ENCODE results near the gene DUOX2.
"Not testable (repeated sequence)": the region's sequence is repeated elsewhere in the genome, so short reads cannot be mapped to it uniquely, and the experiment has no call there.

The DUOX2 gene

DNA sequence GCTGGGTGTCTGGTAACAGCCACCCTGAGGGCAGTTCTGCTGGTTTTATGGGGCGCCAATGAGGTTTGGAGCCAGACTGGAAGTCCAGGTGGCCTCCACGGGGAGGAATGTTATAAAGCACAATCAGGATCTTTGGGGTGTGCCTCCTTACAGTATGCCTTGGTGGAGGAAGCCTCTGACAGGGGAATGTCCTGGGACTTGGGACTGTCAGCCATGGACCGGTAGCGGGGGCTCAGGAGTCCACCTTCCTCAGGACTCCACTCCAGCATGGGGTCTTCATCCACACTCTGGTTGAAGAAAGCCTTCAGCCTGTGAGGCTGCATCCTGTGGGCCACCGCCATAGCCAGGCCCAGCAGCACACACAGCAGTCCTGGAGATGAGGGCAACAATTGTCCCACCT, 5.0 kb upstream of the DUOX2 start:
- no peak for DNase-seq

DNA sequence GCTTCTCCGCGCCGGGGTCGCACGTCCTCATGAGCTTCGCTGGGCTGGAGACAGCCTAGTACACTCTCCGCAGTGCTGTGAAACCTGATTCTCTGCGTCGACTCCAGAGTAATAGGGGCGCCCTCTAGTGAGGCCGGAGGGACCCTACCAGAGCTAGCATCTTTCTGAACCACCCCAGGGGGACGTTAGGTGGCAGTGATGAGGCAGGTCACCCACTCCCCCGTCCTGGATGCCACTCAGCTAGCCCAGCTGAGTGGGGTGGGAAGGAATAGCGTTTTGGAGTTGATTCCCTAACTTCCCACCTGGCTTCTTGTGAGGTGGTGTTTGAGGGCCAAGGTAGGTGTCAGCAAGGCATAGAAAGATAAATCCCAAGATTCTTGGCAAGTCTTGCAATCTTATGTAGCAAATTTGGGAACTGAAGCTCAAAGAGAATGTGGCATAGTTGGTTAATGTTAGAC, 4.2 kb upstream of the DUOX2 start:
- DNase-seq, result peak; percentile 89 to 94 (median 92)

DNA sequence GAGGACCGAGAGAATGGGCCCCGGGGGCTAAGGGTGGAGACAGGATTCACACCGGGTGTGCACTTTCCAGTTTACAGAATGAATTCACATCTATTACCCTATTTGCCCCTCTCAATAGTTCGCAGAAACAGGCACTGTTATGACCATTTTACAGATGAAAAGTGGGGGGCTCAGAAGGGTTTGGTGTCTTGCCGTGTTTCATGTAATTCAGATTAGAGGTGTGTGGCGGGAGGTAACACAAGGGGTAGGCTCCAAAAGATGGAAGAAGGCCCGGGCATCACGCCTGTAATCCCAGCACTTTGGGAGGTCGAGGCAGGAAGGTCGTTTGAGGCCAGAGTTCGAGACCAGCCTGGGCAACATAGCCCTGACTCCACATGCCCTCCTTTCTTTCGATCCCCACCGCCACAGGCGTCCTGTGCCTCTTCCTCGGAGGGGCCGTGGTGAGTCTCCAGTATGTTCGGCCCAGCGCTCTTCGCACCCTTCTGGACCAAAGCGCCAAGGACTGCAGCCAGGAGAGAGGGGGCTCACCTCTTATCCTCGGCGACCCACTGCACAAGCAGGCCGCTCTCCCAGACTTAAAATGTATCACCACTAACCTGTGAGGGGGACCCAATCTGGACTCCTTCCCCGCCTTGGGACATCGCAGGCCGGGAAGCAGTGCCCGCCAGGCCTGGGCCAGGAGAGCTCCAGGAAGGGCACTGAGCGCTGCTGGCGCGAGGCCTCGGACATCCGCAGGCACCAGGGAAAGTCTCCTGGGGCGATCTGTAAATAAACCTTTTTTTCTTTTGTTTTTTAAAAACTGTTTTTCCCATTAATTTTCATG, 3.5 kb upstream of the DUOX2 start:
- DNase-seq, result no peak

DNA sequence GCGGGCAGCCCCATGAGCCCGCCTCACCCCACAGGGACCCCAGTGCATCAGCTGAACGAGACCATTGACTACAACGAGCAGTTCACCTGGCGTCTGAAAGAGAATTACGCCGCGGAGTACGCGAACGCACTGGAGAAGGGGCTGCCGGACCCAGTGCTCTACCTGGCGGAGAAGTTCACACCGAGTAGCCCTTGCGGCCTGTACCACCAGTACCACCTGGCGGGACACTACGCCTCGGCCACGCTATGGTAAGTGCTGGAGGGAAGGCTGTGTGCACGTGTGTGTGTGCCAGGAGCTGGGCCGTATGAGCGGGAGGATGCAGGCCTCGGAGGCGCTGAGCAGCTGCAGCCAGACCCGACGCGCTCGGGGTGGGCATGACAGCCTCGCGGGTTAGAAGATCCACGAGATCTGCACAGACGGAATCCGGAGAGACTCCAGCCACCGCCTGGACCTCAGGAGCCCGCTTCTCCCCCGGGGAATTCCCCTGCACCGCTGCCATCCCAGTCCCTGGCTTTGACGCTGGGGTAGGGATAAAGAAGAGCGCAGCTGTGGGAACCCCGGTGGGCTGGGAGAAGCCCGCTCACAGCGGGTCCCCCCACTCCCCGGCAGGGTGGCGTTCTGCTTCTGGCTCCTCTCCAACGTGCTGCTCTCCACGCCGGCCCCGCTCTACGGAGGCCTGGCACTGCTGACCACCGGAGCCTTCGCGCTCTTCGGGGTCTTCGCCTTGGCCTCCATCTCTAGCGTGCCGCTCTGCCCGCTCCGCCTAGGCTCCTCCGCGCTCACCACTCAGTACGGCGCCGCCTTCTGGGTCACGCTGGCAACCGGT, 2.7 kb upstream of the DUOX2 start:
- DNase-seq, result no peak

DNA sequence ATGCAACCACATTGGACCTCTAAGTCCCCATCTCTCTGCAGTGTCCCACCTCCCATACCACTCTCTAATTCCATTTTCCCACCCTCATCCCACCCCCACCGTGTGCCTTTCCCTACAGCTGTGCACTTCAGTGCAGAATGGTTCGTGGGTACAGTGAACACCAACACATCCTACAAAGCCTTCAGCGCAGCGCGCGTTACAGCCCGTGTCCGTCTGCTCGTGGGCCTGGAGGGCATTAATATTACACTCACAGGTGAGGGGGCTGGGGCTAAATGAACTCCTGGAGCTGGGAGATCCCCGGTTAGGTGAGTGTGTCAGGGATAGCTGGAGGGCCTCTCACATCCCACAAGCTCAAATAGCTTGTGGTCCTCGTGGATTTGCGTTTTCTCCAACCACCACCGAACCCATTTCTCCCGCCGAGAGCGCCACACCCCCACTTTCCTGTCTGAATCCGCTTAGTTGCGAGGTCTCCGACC, 2.1 kb upstream of the DUOX2 start:
- no peak for DNase-seq

DNA sequence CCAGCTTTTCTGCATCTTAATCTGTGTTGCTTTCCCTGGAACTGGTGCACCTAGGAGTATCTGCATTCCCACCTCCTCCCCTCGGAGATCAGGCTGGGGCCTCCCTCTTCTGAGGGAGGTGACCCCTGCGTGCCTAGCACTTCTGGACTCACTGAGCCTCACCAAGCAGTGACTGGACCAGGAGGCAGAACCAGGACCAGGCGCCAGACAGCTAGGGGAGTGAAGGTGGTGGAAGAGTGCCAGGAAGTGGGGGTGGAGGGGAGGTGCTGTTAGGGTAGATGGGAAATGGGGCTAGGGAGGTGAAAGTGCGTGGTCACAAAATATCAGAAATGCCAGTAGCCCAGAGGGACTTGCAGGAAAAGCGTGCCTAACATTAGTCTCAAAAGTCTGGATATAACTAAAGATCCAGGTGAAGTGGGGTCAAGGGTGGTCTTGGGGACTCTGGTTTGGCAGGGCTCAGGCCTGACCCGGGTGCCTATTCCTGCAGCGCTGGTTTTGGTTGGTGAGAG, 1.4 kb upstream of the DUOX2 start:
- DNase-seq, result no peak

DNA sequence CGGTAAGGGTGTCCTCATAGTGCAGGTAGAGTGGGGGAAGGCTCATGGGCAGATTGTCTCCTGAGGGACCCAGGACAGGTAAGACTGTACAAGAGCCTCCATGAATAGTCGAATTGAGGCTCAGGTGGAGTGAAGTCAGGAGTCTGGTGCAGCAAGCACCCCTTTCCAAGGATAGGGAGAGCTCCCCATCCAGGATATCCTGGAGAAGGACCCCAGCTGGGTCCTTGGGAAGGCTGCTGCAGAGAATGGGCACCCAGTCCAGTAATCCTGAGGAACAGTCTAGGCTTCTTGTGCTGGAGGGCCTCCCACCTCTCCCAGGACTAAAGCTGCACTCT, 746 bp upstream of the DUOX2 start:
- DNase-seq, result no peak

DNA sequence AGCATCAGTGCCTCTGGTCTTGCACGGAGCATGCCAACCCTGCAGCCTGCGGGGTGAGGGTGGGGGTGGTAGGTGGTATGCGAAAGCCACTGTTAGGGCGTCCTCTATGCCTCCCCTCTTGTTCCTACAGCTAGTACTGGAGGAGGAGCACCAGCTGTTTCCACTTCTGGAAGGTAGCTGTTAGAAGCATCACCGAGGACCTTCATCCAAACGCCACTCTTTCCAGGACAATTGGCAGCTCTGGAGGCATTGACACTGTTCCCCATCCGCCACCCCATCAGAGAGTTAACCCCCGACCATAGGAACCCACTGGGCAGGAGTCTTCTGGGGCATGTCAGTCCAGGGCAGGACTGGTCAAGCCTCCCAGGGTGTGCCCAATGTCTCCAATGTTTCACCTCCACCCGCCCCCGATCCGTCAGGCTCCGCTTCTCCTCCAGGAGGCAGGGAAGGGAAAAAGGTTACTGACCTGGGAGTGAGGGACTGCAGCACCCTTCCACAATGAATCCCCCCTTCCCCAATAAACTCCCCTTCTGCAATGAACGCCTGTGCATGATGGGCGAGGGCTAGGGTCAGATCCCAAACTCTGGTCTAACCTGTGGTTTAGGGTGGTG, 487 bp downstream of the DUOX2 start:
- DNase-seq, result no peak

DNA sequence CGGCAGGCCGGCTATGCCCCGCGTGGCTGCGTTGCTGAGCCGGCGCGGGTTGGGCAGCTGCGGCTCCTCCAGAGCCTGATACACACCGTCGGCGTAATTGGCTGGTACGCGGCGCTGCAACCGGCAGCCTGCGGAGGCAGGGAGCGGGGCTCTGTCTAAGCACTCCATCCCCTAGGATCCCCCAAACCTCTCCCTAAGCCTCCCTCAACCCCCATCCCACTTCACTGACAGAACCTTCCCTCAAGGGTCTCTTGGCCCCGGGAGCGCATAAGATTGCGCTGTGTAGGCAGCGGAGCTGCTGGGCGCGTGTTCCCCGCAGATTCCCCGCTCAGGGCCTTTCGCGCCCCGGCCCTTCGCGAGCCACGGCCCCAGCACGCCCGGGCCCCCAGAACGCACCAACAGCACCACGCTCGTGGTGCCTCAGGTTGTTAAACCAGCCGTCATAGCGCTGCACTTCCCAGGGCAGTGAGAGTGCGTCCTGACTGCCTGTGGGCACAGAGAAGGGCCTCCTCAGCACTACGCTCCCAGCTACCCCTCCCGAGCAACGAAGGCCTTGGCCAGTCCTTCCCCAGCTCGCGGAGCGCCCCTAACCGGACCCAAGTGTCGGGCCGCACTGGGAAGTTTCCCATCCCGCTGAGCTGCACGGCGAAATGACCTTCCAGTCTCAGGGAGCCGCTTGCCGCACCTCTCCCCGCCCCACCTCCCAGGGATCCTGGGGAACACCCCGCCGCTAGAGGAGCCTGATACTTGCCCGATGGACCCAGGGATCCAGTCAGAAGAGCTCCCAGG, 1.2 kb downstream of the DUOX2 start:
- no peak for DNase-seq

DNA sequence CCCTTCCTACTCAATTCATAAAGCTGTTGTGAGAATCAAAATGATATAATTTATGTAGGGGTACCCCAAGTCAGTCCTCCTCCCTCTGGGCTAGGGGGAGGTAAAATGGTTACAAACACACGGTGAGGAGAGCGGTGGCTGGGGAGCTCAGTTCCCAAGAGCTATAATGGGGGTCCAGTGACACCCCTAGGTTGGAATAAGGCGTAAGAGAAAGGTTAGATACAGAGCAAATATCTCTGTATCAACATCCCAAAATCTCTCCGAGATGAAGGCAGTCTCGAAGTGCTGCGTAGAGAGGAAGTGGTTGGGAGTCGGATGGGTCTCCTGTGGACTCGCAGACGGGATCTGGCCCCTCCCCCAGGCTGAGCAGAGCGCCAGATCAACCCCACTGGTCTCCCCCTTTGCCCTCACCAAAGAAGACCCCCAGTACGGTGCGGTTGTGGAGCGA, 1.8 kb downstream of the DUOX2 start:
- no peak for DNase-seq

DNA sequence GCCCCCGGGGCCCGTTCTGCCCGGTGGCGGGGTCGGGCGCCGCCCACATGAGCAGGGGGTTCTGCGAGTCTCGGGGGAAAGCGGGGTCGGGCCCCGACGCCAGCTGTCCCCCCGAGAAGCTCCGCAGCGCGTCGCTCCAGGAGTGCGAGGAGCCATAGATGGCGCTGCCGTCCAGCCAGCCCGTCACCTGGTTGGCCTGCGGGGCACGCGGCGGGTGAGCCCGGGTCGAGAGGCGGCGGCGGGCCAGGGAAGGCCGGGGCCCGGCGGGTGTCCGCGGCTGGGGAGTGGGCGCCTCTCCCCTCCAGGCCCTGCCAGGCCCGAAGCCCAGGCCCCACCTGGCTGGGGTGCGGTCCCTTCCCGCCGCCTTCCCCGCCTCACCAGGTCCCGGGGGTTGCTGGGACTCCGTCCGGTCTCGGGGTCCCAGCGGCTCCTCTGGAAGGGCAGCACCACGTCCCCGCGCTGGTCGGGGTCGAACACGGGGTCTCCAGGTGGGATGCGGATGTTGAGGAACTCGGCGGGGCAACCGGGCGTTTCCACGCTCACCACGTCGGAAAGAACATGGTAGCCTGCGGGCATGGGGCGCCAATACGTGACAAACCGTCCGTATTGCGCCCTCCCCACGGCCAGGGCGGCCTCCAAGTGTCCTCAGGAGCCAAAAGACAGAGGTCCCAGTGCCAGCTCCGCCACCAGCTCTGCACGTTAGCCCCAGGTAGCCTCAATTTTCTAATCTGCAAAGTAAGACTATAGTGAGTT, 2.4 kb downstream of the DUOX2 start:
- DNase-seq, result no peak

DNA sequence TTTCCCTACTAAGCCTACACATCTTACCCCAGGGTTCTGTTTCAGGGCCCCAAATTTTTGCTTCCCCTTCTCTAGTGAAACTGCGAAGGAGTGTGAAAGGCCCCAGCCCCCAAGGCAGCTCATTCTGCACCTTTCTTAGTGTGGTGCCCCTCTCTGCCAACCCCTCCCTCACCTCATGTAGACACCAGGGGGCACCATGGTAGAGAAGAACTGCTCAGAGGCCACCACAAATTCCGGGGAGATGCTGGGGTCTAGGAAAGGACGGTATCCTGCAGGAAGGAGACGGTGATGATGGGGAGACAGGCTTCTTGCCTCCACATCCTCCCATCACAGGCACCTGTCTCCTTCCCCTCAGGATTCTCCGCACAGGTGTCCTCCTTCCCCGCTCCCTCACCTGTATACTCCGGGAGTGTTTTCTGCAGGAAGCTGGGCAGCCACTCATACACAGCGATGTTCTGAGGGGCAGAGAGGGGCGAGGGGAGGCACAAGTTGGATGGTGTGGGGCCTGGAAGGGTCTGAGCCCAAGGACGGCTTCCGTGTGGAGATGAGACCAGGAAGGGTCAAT, 3.6 kb downstream of the DUOX2 start:
- DNase-seq, result no peak

DNA sequence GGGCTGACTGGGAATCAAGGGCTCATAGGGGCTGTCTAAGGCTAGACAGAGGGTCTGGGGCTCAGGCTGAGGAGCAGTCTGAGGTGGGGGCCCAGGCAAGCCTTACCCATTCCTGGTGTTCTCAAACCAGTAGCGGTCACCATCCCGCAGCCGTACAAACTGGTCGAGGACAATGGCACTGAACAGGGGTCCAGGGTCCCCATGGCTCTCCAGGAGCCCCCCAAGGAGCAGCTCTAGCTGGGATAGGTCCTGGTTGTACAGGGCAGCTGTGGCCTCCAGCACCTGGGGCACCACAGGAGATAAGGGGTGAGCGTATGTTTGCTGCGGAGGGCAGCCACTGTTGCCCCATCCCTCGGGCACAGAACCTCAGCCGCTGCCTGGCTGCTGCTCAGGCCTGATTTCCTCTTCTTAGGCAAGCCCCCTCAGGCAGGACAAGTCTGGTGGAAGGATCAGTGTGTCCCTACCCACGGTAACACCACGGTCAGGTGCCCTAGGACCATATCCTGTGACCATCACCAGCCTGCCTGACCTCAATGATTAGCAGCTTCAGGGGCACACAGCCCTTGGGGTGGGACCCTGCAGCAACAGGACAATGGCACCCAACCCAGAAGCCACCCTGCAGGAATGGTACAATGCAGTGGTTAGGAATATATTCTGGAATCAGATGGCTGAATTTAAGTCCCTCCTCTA, 5.9 kb downstream of the DUOX2 start:
- no peak for DNase-seq

DNA sequence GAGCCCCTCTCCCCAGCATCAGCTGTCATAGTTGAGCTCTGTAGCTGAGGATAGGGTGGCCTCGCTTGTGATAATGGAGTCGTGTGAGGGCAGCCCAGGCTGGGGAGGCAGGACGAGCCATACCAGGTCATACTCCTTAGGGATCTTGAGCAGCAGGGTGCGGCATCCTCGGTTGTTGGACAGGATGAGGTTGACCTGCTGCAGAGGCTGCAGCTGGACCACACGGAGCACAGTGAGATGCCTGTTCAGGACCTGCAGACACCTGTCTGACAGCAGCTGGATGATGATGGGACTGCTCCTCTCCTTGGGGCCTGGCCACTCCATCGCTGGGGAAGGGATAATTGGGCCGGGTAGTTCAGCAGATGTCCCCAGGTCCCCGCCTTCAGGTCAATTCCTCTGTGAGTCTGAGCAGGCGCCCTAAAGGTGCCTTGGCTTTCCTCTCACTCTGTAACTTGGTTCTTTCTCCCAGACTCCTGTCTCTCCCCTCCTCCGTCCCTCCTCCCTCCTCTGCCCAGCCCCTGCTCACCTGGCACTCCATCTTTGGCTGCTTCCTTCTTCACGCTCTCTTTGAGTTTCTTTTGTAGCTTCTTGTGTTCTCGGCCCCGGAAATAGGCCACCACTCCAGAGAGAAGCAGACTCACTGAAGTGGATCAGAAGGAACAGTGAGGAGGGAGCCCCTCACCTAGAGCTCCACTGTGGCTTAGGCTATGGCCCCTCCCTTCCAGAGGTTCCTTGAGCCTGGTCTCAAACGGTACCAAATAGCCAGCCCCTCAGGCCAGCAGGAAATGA, 7.8 kb downstream of the DUOX2 start:
- DNase-seq, result no peak

DNA sequence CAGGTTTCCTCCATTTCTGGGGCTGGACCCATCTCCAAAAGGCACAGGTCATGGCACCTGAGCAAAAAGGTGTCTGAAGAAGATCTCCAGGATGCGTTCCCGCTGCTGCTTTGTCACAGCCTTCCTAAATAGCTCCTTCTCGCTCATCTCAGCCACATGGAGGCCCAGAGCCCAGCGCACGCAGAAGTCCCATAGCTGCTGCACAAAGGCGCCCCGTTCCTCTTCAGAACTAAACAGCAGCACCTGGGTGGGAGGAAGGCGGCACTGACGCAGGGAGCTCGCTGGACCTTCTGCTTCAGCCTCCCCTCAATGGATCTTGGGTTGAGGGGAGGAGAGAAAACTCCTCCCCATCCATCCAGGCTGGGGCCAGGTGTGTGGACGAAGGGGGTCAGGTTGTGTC, 8.4 kb downstream of the DUOX2 start:
- no peak for DNase-seq

DNA sequence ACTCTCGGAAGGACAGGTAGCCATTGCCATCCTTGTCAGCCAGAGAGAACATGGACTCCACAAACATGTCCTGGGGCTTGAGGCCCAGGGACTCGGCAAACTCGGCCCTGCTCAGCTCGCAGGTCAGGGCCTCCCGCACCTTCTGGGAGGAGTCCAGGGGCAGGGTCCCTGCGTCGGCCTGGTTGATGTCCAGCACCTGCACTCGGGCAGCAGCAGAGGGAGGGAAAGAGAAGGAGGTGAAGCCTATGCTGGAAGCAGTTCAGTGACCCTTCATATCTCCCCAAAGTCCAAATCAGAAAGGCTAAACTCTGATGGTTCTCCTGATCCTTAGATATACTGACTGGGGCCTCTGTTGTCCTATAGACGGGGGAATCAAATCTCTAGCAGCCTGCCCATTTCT, 9.8 kb downstream of the DUOX2 start:
- not testable (repeated sequence) for DNase-seq

DNA sequence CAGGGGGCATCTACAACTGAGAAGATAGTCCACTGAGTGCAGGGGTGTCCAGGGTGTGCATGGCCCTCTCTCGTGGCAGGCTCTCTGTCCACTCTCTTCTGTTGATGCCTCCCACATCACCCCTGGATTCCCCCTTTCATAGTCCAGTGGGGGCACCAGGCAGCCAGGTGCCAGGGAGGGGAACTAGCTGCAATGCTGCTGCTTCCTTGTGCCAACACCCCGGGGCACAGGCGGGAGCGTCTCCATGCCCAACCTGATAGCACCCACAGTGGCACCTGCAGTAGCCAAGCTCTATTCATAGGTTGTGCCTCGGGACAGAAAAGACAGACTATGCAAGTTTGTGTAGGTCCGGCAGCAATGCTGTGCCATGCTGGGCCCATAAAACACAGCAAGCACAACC, 11.7 kb downstream of the DUOX2 start:
- DNase-seq, result no peak

DNA sequence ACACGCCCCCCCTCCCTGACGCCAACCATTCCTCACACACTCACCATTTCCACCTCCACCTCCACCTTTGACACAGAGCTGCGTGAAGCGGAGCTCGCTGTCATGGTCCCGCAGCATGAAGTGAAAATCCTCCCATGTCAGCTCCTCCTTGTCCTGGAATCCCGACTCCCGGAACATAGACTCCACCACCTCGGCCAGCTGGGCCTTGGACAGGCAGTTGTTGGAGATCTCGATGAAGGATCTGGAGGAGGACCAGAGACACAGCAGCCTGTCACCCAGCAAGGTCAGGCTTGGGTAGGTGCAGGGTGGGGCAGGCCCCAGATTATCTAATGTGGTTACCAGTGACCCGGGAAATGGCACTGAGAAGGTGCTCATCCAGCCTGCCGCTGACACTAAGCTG, 12.2 kb downstream of the DUOX2 start:
- no peak for DNase-seq

DNA sequence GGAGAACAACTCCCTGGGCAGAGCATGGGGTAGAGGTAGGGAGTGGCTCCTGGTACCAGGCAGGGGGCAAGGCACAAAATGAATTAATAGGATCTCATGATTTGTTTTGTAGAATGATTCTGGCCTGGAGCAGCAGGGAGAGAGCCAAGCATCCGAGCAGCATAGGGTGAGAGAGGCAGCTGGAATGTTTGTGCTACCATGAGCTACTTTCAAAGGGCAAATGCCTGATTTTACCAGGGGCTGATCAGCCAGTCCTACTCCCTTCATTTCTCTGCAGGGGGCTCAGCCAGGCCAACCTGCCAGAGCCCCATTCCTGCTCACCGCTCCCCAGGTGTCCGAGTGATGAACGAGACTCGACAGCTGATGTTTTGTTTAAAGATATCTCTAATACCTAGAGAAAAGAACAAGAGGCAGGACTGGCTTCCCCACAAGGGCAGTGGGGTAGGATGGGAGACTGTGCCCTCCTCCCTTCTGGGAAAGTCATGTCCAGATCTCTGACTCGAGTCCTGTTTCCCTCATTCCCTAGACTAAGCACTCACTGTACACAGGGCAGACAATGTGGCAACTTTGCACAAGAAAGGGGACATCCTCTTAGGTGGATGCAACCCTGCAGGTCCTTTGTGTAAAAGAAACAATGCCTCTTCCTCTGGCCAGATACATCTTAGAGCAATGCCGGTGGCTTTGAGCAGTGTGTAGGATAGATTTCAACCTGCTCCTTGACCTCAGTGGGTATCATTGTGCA, 12.9 kb downstream of the DUOX2 start:
- DNase-seq, result no peak
